Bone marrow (tissue), 2 donors: Measurements from ENCODE around the gene GPR149.
"Not testable (repeated sequence)": the region's sequence is repeated elsewhere in the genome, so short reads cannot be mapped to it uniquely, and the experiment has no call there.

ENCODE experiments used
- DNase-seq, 2 donors: peaks; one replicate each; lab custom pipeline; 2025; lab: John Stamatoyannopoulos, UW

GPR149 gene, protein sequence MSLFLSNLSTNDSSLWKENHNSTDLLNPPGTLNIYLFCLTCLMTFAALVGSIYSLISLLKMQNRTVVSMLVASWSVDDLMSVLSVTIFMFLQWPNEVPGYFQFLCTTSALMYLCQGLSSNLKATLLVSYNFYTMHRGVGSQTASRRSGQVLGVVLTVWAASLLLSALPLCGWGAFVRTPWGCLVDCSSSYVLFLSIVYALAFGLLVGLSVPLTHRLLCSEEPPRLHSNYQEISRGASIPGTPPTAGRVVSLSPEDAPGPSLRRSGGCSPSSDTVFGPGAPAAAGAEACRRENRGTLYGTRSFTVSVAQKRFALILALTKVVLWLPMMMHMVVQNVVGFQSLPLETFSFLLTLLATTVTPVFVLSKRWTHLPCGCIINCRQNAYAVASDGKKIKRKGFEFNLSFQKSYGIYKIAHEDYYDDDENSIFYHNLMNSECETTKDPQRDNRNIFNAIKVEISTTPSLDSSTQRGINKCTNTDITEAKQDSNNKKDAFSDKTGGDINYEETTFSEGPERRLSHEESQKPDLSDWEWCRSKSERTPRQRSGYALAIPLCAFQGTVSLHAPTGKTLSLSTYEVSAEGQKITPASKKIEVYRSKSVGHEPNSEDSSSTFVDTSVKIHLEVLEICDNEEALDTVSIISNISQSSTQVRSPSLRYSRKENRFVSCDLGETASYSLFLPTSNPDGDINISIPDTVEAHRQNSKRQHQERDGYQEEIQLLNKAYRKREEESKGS

DNA sequence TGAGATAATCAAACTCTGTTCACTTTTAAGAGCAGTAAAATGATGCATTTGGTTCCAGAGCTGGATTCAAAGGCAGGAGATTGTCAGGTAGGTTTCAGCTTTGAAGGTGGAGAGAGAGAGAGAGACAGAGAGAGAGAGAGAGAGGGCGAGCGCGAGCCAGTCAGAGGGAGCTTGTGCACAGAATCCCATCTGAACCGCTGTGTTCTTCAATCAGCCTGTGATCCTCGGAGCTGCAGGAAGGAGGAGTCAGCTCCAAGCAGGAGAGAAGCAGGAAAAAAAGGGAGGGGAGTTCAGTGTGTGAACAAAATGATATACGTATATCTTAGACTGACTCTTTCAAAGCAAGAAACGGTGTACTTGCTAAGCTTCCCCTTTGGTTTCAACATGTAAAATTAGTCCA, at the start of gene GPR149:
TSS of gene GPR149 (minus strand) at position 177 of the 400 bp plus-strand sequence. CDS start 575 bp downstream, outside the sequence.
- DNase-seq: no peak

DNA sequence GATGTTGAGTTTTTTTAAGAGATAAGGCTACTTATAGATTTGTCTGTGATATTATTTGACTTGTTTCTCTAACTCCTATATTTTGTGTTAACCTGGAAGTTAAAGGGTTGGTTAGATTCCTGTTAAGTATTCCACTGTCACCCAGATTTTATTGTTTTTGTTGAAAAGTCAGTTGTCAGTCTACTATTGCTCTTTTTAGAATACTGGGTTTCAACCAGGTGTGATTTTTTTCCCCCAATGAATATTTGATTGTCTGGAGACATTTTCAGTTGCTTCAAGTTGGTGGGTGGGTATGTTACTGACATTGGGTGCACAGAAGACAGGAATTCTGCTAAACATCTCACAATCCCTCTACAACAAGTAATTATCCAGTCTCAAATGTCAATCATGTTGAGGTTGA, 43.8 kb upstream of the GPR149 start:
- no peak for DNase-seq

DNA sequence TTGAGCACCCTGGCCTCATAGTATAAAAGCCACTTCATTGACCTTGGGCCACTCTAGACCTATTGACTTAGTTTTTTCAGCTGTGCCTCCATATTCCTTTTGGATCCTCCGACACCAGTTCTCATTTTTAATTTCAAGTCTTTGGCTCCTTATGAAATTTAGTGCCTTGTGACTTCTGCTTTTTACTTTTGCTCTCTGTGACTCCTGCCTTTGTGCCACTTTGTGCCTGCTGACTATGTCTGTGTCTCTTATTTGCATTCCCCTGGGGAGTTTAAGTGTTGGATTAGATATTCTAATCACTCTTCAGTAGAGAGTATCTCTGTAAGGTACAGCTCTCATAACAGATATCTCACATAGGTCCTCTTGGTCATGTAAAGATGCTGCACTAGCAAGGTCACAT, 39.6 kb upstream of the GPR149 start:
- no peak for DNase-seq

DNA sequence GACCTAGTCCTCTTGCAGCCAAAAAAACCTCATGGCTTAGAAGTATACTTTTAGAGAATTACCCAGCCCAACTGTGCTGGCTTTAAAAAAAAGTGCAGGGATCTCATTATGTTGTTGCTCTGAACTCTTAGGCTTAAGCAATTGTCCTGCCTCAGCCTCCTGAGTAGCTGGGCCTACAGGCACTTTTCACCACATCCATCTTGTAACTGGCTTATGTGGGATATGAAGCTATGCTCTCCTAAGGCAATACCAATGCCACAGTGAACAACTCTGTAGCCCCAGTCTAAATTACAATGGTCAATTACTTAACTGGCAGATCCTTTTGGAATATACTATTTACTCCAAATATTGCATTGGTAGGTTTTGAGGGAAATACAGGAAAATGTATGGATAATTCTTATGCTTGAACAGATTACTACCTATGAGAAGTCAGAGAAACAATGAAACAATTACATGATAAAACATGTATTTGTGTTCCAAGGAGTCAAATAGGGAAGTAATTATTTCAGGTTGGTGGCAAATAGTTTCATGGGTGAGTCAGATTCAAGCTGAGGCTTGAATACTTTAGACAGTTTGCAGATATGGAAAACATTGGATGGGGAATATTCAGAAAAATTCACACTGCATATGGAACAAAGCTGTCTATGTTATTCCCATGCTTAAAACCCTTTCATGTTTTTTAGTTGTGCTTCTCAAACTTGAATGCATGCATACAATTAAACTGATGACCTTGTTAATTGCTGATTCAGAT, 34.6 kb upstream of the GPR149 start:
- DNase-seq: no peak

DNA sequence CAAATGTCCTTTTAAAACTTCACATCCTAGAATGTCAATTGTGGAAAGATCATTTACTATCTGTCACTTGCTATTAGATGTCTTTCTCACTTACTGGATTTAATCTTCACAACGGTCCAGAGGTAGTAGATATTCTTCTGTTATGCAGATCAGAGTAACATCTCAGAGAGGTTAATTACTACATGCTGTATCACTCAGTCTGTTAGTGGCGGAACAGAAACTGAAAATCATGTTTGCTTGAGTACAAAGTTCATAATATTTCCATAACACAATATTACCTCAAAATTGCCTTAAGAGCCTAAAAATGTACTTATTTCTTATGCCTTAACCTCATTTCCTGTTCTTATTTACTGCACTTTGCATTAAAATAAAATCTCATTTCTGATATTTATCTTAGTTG, 28.6 kb upstream of the GPR149 start:
- DNase-seq: no peak

DNA sequence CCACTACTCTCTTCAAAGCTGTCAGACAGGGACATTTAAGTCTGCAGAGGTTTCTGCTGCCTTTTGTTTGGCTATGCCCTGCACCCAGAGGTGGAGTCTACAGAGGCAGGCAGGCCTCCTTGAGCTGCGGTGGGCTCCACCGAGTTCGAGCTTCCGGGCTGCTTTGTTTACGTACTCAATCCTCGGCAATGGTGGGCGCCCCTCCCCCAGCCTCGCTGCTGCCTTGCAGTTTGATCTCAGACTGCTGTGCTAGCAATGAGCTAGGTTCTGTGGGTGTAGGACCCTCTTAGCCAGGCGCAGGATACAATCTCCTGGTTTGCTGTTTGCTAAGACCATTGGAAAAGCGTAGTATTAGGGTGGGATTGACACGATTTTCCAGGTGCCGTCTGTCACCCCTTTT, 9.1 kb upstream of the GPR149 start:
- not testable (repeated sequence) for DNase-seq

DNA sequence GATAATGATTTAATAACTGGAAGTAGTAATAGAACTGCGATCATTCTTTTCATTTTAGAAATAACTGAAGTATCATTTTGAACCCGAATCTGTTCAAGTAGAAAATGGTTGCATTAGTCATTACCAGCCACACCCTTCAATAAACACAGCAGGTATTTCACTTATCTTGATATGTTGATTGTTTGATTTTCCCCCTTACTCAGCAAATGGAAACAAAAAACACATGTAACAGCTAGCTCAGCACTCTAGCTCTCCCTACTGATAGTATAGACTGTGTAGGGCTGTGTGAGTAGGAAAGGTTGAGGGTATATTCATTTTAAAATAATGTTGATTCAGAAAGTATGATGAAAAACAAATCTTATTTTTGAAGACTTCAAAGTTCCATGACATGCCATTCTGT, 1.1 kb upstream of the GPR149 start:
- no peak for DNase-seq

DNA sequence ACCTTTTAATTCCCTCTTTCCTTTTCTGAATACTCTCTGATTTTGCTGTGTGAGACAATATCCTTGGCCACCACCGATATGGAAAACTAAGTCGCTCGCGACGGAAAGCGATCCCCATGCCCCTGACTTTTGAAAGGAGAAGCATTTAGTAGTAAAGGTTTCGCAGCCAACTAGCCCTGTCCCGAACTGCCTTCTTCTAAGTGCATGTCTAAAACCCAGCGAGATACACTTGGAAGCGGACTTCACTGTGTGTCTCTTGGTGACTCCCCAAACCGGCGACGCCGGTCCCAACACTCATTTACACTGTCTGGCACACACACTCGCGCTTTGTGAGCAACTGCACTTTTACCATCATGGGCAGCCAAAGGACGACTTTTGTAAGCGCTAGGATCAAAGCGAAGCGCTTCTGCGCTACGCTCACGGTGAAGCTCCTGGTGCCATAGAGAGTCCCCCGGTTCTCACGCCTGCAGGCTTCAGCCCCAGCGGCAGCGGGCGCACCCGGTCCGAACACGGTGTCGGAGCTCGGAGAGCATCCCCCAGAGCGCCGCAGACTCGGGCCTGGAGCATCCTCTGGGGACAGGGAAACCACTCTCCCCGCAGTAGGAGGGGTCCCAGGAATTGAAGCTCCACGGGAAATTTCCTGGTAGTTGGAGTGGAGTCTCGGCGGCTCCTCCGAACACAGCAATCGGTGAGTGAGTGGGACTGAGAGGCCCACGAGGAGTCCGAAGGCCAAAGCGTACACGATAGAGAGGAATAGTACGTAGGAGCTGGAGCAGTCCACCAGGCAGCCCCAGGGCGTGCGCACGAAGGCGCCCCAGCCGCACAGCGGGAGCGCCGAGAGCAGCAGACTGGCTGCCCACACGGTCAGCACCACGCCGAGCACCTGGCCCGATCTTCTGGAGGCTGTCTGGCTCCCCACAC, 1.4 kb downstream of the GPR149 start:
- DNase-seq: no peak

DNA sequence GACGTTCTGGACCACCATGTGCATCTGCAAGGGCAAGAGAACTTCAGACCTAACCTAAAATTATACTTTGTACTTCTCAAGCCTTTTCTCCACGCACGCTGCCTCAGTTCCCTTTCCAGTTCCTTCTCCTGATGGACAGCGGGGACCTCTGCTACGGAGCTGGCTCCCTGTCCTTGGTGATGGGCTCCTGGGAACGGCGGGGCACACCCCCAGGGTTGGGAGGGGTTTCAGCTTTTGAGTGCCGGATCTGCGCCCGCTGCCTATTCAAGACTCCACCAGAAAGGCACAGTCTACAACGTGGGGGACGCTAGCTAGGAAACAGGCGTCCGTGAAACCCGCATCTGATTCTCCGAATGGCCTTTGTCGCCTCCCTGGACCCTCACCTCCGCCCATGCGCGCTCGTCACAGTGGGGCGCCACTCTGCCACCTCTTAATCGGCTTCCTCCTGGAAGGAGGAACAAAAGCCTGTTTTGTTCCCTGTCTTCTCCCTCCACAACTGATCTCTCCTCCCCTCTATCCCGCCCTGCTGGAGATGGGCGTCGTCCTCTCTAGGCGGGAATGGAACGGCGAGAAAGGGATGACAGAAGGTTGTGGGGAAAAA, 2.2 kb downstream of the GPR149 start:
- DNase-seq: no peak

DNA sequence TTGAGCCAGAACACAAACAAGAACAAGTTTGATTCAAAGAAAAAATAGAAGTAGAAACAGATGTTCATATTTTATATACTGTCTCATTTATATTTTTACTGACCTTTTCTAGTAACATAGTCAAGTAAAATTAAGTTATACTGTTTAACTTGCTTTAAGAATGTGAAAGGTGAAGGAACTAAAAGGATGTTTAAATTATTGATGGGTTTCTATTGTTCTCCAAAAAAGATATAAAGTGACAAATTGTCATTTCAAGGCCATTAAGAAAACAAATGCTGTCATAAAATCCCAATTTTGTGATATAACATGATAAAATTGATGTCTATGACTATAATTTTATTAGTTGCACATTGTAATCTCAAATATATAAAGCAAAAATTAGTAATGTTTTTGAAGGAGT, 7.3 kb downstream of the GPR149 start:
- DNase-seq: no peak

DNA sequence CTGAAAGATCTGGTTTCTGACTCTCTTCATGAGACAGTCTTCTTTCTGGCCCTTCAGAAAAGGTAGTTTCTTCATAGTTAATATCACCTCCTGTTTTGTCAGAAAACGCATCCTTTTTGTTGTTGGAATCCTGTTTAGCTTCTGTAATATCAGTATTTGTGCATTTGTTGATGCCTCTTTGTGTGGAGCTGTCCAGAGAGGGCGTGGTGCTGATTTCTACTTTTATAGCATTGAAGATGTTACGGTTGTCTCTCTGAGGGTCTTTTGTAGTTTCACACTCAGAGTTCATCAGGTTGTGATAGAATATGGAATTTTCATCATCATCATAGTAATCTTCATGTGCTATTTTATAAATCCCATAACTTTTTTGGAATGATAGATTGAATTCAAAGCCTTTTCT, 8.9 kb downstream of the GPR149 start:
- no peak for DNase-seq

DNA sequence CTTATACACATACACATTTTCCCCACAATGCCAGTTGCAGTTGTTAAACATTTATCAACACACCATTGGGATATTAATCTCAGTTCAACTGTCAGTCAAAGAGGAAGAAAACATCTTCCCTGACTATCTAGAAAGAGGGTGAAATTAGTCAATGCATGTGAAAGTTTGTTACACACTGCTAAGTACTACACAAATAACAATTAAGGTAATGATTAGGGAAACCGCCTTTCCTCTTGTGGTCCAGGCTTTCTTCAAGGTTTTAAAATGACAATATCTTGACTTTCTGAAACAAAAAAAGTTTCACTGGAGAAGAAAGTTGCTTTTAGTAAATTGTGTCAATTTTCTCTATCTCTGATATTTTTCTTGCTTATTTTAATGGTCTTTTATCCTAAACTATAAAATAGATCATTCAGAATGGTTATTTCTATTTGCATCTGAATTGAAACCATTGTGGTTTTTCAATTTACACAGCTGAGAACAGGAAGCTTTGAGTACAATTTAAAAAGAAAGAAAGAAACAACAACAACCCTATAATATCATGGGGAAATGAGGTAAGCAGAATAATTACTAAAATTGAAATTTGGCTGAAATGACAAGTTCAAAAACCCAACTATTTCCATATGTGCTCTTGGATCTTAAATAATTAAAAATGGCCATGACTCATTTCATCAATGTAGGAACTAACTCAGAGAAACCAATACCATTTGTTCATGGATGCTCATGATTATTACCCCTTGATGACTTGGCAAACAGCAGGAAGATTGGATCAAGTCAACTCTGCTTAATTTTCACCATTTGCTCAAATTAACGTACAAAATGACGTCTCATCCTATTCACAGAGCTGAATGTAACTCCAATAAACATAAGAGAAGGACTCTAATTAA, 31.7 kb downstream of the GPR149 start:
- no peak for DNase-seq

DNA sequence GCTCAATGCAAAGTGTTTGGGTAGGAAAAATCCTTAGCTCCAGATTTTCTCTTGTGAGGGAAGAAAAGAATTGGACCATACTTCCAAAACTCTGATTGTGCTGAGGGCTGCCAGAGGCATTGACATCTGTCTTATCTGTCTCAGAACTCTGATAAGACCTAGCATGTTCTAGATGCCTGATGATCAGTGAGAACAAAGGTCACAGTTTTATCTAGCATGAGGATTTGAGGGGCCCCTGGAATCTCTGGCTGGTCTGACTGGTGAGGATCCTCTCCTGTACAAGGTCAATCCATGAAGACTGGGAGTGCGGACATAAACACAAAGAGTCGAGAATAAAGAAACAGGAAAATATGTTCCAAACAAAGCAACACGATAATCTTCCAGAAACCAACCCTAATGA, 40.1 kb downstream of the GPR149 start:
- DNase-seq: no peak

DNA sequence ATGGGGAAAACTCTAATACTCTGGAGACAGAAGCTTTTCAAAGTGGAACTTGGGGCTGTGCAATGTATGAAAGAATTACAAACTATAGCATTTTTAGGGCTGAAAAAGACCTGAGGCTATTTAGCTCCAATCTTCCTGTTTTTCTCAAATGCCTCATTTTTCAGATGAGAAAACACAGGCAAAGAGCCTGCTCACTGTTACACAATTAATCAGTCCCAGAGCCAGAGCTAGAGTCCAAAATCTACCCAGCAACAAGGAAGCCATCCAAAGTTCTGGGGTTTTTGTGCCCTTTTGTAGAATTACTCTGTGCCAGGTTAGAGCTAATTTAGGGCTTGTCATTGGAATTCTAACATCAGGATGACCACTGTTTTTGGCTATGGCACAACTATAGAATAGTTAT, 45.5 kb downstream of the GPR149 start:
- DNase-seq: no peak

DNA sequence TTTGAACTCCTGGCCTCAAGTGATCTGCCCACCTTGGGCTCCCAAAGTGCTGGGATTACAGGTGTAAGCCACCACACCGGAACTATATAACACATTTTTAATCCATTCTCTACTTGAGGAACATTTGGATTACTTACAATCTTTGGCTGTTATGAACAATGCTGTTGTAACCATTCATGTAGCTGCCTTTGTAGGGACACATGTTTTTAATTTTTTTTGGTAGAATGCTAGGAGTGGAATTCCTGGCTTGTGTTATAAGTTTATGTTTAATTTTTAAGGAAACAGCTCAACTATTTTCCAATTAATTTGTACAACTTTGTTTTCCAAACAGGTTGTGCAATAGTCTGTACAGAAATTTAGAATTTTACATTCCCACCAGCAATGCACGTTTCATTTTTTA, 51.7 kb downstream of the GPR149 start:
- DNase-seq: no peak

DNA sequence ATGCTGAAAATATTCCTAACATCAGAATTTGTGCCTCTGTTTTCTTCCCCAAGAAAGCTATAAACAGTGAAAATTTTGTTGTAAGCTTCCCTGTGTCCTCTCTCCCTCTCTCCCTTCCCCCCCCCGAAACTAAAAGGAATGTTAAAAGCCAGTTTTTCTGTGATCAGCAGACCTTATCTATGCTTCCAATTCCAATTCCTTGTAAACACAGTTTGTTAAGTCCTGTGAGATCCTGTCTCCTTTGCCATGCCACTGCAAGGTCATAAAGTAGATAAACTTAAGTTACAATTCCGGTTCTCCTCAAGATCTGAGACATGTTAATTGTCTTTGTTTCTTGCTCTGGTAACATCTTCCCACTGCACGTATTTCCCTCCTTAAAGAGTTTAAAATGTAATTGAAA, 62.8 kb downstream of the GPR149 start:
- no peak for DNase-seq

DNA sequence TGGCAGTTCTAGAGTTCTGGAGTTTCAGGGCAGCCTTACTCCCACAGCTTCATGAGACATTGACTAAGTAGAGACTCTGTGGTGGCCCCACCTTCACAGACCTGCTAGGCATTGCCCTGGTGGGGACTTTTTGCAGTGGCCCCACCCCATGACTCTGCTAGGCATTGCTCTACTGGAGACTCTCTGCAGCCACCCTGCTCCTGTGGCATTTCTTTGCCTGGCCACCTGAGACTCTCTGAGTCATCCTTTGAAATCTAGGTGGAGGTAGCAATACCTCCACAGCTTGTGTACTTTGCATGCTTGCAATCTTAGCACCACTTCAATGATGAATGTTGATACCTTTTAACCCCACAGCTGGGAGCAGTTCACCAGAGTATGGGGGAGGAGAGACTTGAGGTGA, 65.1 kb downstream of the GPR149 start:
- DNase-seq: no peak

DNA sequence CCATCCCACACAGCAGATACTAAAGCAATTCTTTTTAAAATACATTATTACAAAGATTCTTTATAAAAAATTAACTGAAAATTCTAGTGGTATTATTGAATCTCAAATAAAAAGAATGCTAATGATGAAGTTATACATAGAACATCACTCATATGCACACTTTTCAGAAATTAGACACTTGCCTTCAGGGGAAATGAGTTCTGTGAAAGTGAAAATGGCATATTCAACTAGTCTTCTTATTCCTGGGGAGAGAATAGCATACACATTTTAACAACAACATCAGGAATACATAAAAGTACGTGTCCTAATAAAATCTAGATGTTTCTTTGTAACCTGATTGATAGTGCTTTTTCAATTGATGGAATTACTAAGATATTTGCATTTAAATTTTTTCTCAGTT, 68.9 kb downstream of the GPR149 start:
- no peak for DNase-seq

DNA sequence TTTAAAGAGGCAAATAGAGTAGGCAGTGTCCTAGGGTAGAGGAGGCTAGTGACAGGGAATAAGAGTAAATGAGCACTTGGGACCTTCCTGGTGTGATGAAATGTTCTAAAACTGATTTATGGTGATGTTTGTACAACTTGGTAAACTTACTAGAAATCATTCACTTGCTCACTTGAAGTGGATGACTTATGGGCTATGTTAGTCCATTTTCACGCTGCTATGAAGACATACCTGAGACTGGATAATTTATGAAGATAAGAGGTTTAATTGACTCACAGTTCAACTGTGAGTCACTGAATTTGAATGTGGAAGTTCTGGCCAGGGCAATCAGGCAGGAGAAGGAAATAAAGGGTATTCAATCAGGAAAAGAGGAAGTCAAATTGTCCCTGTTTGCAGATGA, 74.0 kb downstream of the GPR149 start:
- no peak for DNase-seq

DNA sequence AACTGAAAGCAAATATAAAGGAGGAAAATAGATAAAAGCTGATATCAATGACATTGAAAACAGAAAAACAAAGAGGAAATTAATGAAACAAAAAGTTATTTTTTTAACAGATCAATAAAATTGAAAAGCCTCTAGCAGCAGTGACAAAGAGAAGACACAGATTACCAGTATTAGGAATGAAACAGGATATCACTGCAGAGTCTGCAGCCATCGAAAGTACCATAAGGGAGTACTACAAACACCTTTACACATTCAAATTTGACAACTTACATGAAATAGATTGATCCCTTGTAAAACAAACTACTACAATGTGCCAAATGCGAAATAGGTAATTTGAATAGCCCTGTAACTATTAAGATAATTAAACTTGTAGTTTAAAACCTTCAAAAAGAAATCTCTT, 80.8 kb downstream of the GPR149 start:
- no peak for DNase-seq
